Stimulated activated CD4-positive, alpha-beta T cell treated with anti-CD3 and anti-CD28 coated beads, TNF-alpha, amount 100 ng/mL, for 1 hour (primary cell): ENCODE measurements around the gene IMPACT.

Source experiments
- DNase-seq, 3 donors: peaks; one replicate each; pipeline ENCODE4 v3.0.0-alpha.2; 2020; ENCODE audit warnings: low read depth in 3 of 3, low spot score in 1 of 3

Gene IMPACT

DNA sequence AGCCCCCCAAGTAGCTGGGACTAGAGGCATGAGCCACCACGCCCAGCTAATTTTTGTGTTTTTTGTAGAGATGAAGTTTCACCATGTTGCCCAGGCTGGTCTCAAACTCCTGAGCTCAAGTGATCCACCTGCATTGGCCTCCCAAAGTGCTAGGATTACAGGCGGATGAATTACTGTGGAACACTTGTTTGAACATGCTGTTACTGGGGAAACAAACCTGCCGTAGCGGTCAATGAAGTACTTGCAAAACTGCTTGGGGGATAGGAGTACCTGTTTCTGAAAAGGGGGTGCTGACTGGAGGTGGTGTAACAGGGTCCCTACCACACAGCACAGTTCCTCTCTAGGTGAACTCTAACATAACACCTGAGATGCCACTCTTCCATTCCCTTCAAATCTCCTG is 5.9 kb upstream of the IMPACT start:
- DNase-seq, result no peak

DNA sequence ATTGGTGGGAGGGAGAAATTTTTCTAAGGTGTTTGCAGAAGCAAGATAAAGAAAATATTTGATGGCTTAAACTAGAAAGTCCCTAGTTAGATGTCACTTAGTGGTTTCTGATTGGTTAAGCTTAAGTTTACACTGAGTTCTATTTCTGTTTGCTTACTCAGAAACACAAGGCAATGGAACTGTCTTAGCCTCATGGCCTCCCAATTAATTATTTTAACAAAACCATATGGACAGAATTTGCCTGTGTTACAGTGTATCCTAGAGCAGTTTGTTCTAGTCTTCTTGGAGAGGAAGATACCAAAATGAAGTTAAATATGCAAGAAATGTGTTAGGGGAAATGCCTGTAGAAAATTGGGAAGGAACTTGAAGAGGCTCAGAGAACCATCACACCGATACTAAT is 4.6 kb upstream of the IMPACT start:
- no peak for DNase-seq

DNA sequence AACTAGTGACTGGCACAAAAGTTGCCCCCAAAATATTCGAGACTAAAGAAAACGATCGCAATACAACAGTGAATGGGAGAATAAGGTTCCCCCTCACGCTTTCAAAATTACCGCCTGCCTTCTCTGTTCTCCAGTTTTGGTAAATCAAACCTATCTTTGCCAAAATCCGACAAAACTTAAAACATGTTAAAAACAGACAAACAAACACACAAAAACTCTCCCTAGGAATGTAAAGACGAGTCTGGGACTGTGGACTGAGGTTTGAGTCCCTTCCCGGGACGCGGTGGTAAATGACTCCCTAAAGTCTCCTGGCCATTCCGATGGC is 435 bp upstream of the IMPACT start:
- DNase-seq, result no peak

DNA sequence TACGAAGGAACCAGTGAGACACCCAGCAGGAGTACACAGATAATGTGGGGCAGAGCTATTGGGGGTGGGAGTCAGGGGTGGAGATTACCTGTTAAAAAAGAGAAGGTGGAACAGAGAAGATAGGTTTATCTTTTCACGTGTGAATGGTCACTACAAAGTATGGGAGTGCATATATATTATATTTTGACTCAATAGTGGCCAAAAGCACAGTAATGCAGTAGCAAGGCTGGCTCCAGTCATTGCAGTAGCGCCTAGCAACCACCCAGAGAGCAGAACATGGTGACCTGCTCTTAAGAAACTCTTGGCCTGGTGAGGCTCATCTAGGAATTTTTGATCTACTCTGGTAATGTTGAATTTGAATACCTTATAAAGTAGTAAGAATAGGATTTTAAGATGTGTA is 1.0 kb downstream of the IMPACT start:
- no peak for DNase-seq

DNA sequence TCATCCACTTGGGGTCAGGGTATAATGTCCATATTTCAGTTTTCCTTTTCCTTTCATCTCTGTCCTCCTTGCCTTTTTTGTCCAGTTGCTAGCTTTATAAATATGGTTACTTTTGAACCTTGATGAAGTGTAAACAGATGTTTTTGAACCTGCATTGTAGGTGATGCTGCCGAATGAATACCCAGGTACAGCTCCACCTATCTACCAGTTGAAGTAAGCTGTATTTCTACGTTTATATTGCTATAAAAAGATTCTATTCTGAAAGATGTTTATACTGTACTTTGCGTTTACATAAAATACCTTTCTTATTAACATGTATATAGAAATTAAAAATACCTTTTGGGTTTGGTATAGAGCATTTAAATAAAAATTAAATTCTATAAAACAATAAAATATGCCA is 2.2 kb downstream of the IMPACT start:
- no peak for DNase-seq

DNA sequence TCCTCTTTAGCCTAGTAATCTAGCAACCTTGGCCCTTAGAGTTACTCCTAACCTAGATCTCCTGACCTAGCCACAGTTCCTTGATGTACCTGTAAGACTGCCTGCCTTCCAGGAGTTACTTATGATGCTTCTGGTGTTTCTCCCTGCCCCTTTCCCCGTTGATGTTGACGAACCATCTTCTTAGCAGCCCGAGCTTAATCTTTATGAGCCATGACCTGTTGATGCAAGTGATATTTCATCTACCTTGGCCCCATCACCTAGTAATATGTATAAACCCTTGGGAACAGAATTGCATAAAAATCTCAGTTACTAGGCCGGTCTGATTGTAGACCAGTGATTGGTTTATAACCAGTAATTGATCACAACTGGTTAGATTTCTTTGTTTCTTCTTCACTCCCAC is 2.7 kb downstream of the IMPACT start:
- DNase-seq, result no peak

DNA sequence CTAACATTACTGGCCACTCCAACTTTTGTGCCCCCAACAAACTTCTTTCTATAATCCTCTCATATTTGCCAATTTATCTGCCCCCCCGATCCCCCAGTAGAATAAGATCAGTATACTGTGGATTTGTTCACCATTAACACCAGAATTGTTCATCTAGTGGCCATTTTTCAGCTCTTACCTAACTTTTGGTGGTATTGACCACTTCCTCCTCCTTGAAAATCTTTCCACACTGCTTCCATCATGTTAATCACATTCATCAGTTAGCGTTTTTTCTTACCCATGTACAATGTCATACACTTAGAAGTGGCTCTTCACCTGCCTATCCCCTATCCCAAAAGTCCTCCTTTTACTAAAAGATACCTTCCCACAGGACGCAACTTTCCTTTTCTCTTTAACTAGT is 6.1 kb downstream of the IMPACT start:
- DNase-seq, result no peak

DNA sequence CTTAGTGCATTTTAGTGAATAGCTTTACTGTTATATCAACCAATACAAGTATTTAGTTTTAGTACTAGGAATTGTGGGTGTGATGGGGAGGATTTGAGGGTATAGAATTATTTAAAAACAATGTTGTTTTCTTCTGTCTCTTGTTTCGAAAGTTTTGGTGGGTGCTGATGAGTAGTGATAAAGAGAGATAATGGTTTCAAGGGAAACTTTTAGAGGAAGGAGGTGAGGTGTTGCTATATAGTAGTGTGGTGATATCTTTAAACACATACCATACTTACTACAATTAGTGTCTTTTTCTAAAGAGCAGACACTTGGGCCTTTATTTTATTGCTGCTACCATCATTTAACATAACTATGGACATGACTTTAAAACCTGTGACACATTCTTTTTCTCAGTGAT is 10.5 kb downstream of the IMPACT start:
- no peak for DNase-seq

DNA sequence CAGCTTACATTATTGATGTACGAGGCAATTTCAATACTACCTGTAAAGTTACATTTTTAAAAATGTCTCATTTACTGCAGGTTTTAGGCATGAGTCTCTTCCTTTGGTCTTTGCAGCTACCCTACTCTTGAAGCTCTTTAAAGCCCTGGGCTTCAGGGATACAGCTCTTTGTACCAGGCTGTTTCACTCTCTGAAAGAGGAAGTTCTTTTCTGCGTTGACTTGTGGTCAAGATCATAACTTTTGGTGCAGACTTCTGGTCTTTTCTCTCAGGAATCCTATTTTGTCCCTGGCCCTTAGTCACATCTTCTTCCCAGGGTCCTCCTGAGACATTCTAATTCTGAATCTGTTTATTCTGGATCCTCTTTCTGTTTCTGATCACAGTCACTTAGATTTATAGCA is 17.4 kb downstream of the IMPACT start:
- no peak for DNase-seq

DNA sequence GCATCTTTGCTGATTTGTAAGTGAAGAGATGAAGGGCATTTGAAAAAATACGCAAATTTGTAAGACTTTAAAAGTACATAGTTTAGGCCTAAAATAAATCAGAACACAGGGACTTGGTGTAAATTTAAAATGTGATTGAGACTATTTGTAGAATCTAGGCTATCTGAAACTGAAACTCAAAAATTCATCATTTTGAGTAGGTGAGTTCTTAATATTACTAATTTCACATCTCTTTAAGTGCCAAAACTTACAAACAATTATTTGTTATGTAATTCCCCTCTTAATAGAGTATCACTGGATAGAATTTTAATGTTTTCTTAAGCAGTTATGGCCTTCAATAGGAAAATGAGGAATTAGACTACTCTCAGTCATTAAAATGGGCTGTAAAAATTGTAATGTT is 20.0 kb downstream of the IMPACT start:
- no peak for DNase-seq

DNA sequence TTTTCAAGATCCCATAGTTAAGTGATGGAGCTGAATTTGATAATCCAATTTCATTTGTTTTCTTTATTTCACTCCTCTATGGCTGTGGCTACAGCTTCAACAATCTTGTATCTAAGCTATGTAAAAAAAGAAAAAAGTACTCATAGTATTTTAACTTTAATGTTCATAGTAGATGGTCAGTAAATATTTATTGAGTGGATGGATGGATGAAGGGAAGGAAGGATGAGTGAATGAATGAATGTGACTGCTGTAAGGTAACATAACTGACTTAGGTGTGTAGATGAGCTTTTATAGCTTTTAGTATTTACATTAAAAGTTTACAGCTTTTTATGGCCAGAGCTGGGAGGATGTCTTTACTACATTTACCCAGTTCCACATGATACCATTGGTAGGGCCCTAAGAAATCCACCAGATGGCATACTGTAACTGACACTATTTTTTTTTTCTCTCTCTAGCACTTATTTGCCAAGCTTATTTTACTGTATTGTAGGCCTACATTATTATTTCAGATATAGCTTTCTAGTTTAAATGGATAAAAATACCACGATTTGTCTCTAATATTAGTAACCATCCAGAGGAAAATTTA is 20.6 kb downstream of the IMPACT start:
- no peak for DNase-seq

DNA sequence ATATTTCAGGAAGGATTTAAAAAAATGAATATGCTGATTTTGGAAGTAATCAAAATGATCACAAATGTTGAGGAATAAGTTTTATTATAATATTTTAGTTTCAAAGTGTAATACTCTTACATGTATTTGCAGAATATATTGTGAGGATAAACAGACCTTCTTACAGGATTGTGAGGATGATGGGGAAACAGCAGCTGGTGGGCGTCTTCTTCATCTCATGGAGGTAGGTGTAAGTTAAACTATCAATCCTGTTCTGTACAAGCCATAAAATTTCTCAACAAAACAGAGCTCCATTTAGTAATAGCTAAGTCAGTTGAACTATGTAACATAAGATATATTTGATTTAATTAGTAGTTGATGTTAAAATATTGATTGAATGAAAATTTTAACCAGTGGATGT is 21.5 kb downstream of the IMPACT start:
- no peak for DNase-seq

DNA sequence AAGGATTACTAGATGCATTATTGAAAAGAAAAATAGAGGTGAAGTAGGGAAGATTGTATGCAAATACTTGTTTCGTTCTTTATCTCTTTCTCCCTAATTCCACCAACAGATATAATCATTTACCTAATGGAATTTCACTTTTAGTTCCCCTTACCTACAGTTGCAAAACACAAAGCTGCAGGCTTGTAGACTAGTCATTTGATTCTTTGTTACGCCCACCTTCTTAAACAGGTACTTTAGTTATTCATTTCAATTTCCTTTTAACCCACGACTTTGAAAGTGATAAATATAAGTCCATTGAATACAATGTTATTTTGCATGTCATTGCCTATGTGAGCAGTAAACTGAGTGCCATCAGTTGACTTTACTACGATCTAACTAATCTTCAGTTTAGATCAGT is 30.1 kb downstream of the IMPACT start:
- DNase-seq, result no peak

DNA sequence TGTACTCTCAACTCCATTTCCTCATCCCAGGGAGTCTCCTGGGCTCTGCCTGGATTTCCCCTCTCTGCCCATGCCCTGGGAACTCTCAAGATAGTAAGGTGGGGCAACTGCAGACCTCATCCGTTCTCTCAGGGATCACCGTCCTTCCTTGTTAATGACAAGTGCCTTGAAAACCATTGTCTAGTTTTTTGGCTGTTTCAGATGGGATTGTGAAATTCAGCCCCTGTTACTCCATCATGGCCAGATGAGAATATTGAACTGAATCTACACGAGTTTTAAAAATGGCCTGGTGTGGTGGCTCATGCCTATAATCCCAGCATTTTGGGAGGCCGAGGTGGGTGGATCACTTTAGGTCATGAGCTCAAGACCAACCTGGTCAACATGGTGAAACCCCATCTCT is 33.3 kb downstream of the IMPACT start:
- no peak for DNase-seq

DNA sequence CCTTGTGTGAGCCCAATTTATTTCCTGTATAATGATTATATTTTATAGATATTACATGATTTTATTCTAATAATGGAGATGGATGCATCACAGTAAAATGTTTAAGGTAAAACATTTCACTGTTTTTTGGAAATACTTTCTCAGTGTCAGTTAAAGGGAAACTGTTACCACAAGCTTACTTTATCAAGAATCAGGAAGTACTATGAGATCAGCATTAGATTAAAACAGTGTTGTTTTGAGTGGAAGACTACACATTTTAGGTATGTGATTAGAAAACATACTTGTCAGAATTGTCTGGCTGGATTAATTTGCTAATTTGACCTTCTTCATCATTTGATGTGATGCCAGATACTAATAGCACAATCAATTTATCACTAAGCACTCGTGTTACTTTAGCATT is 33.9 kb downstream of the IMPACT start, which contains the start of gene HRH4:
HRH4 (plus strand) TSS at position 250 of the 400 bp plus-strand sequence; CDS start at position 342, 92 bp downstream.
- DNase-seq, result no peak

DNA sequence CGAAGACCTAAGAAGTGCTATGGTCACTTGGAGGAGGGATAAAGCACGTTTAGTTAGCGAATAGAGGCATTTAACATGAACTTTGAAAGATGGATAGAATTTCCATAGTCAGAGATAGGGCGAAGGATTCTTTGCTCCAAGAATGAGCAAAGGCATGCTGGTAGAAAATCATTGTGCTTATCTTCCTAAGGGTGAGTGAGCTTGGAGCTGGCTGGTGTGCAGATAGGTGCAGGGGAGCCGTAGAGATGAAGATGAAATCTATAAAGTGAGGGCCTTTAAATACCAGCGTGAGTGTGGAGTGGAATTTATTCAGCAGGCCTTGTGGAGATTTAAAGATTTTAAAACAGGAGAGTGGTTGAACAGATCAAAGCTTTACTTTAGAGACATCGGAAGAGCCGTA is 35.5 kb downstream of the IMPACT start:
- DNase-seq, result no peak

DNA sequence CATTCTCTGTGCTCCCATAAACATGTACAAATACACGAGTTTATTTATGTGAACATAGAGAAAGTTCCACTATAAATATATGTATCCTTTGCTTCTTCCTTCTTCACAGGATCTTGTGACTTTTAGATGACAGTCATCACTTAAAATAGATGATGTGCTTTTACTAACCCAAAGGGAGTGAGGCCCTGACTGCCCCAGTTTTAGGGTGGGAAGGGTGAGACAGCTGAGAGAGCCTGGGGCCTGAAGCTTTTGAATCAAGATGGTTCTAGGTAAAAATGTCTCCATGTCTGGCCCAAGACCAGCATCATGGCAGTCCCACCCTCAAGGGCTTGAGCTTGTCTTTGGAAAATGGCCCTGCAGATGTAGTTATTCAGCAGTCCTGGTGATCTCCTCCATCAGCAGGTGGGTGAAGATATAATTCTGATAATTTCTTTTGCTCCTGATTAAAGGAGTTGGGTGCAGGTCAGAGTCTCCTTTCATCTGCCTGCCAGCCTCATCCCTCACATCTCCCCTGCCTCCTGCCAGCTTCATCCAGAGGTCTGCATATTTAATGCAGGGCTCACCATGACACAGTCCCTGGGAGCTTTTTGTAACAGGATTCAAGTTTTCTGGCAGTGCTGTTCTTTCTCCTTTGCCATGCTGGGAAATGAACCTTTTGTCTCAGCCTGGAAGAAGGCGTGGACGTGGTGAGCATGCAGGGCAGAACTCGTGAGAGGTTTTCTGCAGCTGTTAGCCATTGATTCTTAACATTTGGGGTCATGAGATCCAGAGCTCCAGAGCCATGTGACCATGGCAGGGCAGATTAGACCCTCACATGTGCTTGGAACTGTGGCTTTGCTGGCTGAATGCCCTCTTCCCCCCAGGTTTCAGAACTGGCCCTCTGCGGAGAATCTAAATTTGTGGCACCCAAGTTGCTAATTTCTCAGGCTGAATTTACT is 36.6 kb downstream of the IMPACT start:
- DNase-seq, result no peak

DNA sequence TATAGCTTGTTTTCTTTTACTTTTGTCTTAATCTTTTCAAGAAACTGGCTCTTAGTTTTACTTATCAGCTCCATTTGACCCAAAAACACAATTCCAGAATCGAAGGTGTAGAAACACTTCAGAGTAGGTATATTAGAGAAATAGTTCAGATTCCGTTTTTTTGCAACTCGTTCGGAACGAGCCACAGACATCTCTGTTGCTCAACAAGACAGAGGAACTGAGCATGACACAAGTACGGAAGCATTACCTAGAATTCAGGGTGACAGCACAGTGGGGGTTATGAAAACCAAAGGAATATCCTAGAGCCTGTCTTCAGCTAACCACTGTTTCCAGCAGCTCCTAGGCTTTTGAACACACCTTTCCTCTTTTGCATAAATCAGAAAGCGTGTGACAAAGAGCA is 39.0 kb downstream of the IMPACT start:
- DNase-seq, result no peak

DNA sequence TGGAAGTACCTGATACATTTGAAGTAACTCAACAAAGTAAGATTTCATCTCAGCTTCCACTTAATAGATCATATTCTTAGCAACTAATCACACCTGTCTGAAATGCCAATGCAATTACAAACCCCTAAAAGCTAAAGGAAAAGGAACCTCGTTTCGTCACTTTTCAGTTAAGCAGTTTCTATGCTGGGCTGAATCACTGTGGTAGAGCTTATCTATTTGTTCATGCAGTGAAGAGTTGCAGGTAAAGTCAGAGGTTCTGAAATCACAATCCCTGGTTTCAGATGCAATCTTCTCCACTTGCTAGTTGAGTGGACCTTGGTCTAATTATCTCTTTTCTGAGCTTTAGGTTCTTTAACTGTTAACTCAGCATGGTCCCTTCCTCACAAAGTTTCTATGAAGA is 40.3 kb downstream of the IMPACT start:
- no peak for DNase-seq

DNA sequence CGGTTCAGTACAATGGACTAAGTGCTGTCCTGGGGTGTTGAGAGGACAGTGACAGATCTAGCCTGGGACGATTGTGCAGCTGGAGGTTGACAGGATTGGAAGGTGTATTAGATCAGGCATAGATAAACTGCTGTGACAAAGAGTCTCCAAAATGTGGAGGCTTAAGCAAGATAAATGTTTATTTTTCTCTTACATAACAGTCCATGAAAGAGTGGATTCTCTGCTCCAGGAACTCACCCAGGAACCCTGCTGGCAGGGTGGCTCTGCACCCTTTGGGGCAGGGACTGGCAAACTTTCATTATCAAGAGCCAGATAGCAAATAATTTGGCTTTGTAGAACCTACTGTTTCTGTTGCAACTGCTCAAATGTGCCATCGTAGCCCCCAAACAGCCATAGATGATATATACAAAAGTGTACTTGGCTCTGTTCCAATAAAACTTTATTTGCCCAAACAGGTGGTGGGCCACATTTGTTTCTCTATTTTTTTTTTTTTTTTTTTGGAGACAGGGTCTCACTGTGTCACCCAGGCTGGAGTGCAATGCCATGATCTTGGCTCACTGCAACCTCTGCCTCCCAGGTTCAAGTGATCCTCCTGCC is 43.6 kb downstream of the IMPACT start:
- DNase-seq, result no peak

DNA sequence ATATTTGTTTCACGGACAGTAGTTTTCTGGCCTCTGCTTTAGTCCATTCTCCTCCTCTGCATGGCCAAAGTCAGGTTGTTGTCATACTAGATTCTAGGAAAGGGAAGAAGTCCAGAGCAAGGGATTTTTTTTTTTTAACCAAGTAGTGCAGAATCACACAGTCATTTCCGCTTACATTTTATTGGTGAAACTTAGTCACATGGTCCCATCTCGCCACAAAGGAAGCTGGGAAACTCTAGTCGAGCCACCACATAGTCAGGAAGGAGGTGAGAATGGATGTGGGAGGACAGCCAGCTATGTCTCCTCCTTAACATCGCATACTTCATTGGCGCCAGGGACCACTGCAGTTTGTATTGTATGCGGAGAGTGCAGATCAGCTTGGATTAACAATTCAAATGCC is 44.3 kb downstream of the IMPACT start:
- DNase-seq, result no peak

DNA sequence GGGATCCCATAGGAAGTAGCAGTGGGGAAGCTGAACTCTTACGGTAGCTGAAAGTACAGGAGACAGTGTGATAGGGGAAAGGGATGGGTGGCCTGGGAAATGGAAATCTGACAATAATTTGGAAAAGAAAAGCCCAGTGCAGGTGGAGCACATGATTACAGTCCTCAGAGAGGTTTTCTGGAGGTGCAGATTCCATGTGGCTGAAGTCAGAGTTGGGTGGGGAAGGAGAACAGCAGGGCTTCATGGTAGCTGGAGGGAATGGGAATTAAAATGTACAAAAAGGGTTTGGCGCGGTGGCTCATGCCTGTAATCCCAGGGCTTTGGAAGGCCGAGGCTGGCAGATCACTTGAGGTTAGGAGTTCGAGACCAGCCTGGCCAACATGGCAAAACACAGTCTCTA is 46.1 kb downstream of the IMPACT start:
- no peak for DNase-seq

DNA sequence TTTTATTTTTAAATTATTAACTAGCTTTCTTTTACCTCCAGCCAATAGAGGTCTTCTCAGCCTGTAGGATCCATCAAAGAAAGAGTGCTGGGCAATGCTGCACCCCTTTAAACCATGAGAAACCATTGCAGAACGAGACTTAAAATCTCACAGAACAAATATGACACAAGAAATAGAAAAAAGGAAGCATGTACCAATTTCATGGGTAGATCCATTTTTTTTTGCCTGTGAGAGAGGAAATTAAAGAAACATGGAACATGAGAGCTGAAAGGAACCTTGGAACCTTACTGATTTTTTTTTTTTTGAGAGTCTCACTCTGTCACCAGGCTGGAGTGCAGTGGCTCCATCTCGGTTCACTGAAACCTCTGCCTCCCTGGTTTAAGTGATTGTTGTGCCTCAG is 47.9 kb downstream of the IMPACT start:
- no peak for DNase-seq
